SK-N-SH (cell line): ENCODE results near the gene GALNT12. TPM values are rescaled to one million over a fixed set of nuclear protein-coding genes. Genes with fewer than 3 reads are reported as not detected.

ENCODE experiments used
- CTCF ChIA-PET: fragments of 300-600, 350-600 bp; formaldehyde crosslinking; extraction: SDS; loops from one replicate; lab custom pipeline; 2021; lab: Yijun Ruan, JAX
- POLR2A ChIA-PET: fragments of 350-600 bp; sonication (Branson Sonifier 250); formaldehyde crosslinking; extraction: SDS; loops from one replicate; lab custom pipeline; 2020; ENCODE audit warnings: antibody characterized with exemption, inconsistent platforms; lab: Yijun Ruan, JAX
- DNase-seq: peaks from one replicate; pipeline ENCODE4 v3.0.0; 2012
- H2AFZ ChIP-seq: fragments of 200-600 bp; sonication (generic); 2 replicates; pipeline ENCODE4 v1.8.1; 2016; ENCODE audit warnings: antibody characterized with exemption, mild to moderate bottlenecking, low read depth
- H3F3A ChIP-seq: fragments of 200-600 bp; sonication (generic); replicated peaks from 2 replicates; pipeline ENCODE3; 2016; ENCODE audit warnings: antibody characterized with exemption, mild to moderate bottlenecking; ENCODE audit not compliant: insufficient read depth
- H3K27ac ChIP-seq, 2 experiments: fragments of 200-500 bp in 1 of 2; fragments of 200-600 bp in 1 of 2; sonication (Bioruptor generic) in 1 of 2; sonication (generic), shearing (Covaris generic) in 1 of 2; 2 replicates each; pipeline versions ENCODE4 v1.5.1 to v1.6.1; 2014 to 2016; ENCODE audit warnings: low read depth in 2 of 2, inconsistent platforms in 1 of 2, low read length in 1 of 2, mild to moderate bottlenecking in 1 of 2, mixed read lengths in 1 of 2
- H3K27me3 ChIP-seq: fragments of 200-600 bp; sonication (generic), shearing (Covaris generic); 2 replicates; pipeline ENCODE4 v1.6.1; 2016; ENCODE audit warnings: mixed run types; ENCODE audit not compliant: insufficient read depth
- H3K36me3 ChIP-seq, 2 experiments: fragments of 200-500 bp in 1 of 2; fragments of 200-600 bp in 1 of 2; sonication (Bioruptor generic) in 1 of 2; sonication (generic) in 1 of 2; replicated peaks in 1 of 2; 2 replicates each; pipeline versions ENCODE3 to v1.5.1; 2014 to 2016; ENCODE audit warnings: low read length in 1 of 2, mild to moderate bottlenecking in 1 of 2; ENCODE audit not compliant: insufficient read depth in 2 of 2, control insufficient read depth in 1 of 2
- H3K4me1 ChIP-seq, 2 experiments: fragments of 200-500 bp in 1 of 2; fragments of 200-600 bp in 1 of 2; sonication (Bioruptor generic) in 1 of 2; sonication (generic), shearing (Covaris generic) in 1 of 2; 2 replicates each; pipeline versions ENCODE4 v1.5.1 to v1.6.1; 2014 to 2016; ENCODE audit warnings: low read depth in 1 of 2, low read length in 1 of 2, mixed run types in 1 of 2; ENCODE audit not compliant: insufficient read depth in 2 of 2, control insufficient read depth in 1 of 2
- H3K4me2 ChIP-seq: fragments of 200-600 bp; sonication (generic), shearing (Covaris generic); 2 replicates; pipeline ENCODE4 v1.6.1; 2017; ENCODE audit warnings: mixed run types
- H3K4me3 ChIP-seq, 2 experiments: fragments of 200-500 bp in 1 of 2; fragments of 200-600 bp in 1 of 2; sonication (Bioruptor generic) in 1 of 2; sonication (generic), shearing (Covaris generic) in 1 of 2; 2 replicates each; pipeline versions ENCODE4 v1.5.1 to v1.8.1; 2014 to 2016; ENCODE audit warnings: low read depth in 2 of 2, inconsistent platforms in 1 of 2, low read length in 1 of 2, mild to moderate bottlenecking in 1 of 2, mixed read lengths in 1 of 2, moderate library complexity in 1 of 2
- H3K79me2 ChIP-seq: fragments of 200-600 bp; sonication (generic); 2 replicates; pipeline ENCODE4 v1.8.1; 2017; ENCODE audit warnings: mild to moderate bottlenecking; ENCODE audit not compliant: insufficient read depth
- H3K9ac ChIP-seq: fragments of 200-600 bp; sonication (generic); 2 replicates; pipeline ENCODE4 v1.6.1; 2017; ENCODE audit warnings: mixed run types
- H3K9me2 ChIP-seq: fragments of 200-600 bp; sonication (generic); 2 replicates; pipeline ENCODE4 v1.6.1; 2017; ENCODE audit warnings: mixed run types
- H3K9me3 ChIP-seq: fragments of 200-600 bp; sonication (generic); 2 replicates; pipeline ENCODE4 v1.6.1; 2017; ENCODE audit warnings: mixed run types, mild to moderate bottlenecking, moderate library complexity
- H4K20me1 ChIP-seq: fragments of 200-600 bp; sonication (generic); 2 replicates; pipeline ENCODE4 v1.6.1; 2017; ENCODE audit warnings: mild to moderate bottlenecking, mixed run types; ENCODE audit not compliant: insufficient read depth
- CHD2 ChIP-seq: fragments of 150-350 bp; IDR thresholded peaks from 2 replicates; pipeline ENCODE4 v1.6.1; 2018; ENCODE audit warnings: low read length; ENCODE audit not compliant: partially characterized antibody
- ELF1 ChIP-seq: IDR thresholded peaks from 2 replicates; pipeline ENCODE4 v1.4.0; 2012
- FOXM1 ChIP-seq: IDR thresholded peaks from 2 replicates; pipeline ENCODE4 v1.4.0; 2012; ENCODE audit warnings: low read depth, mild to moderate bottlenecking
- JUND ChIP-seq: IDR thresholded peaks from 2 replicates; pipeline ENCODE4 v1.4.0; 2012
- MEF2A ChIP-seq: IDR thresholded peaks from 2 replicates; pipeline ENCODE4 v1.4.0; 2012; ENCODE audit warnings: low read depth, borderline replicate concordance
- MXI1 ChIP-seq: IDR thresholded peaks from 2 replicates; pipeline ENCODE4 v1.6.1; 2012; ENCODE audit warnings: mild to moderate bottlenecking, low read depth, low read length, improper control_type of control experiment
- NFIC ChIP-seq: IDR thresholded peaks from 2 replicates; pipeline ENCODE4 v1.4.0; 2012; ENCODE audit warnings: borderline replicate concordance
- RAD21 ChIP-seq: IDR thresholded peaks from 2 replicates; pipeline ENCODE4 v1.6.1; 2012; ENCODE audit warnings: mild to moderate bottlenecking, low read length
- RCOR1 ChIP-seq: fragments of 150-350 bp; IDR thresholded peaks from 2 replicates; pipeline ENCODE4 v1.6.1; 2017; ENCODE audit warnings: antibody characterized with exemption, low read length
- RXRA ChIP-seq: IDR thresholded peaks from 2 replicates; pipeline ENCODE4 v1.4.0; 2012; ENCODE audit warnings: low read depth, mild to moderate bottlenecking, borderline replicate concordance
- SIN3A ChIP-seq: IDR thresholded peaks from 2 replicates; pipeline ENCODE4 v1.6.1; 2012; ENCODE audit warnings: low read depth, mild to moderate bottlenecking, low read length, moderate library complexity, borderline replicate concordance
- SMC3 ChIP-seq: IDR thresholded peaks from 2 replicates; pipeline ENCODE4 v1.6.1; 2012; ENCODE audit warnings: low read depth, low read length, improper control_type of control experiment
- TAF1 ChIP-seq: IDR thresholded peaks from 2 replicates; pipeline ENCODE4 v1.6.1; 2012; ENCODE audit warnings: low read depth, mild to moderate bottlenecking, low read length, moderate library complexity, borderline replicate concordance
- TEAD4 ChIP-seq: IDR thresholded peaks from 2 replicates; pipeline ENCODE4 v1.4.0; 2012; ENCODE audit warnings: mild to moderate bottlenecking, borderline replicate concordance; ENCODE audit not compliant: insufficient read depth
- USF1 ChIP-seq: IDR thresholded peaks from 2 replicates; pipeline ENCODE4 v1.4.0; 2012; ENCODE audit warnings: low read depth, borderline replicate concordance
- USF2 ChIP-seq: fragments of 150-350 bp; IDR thresholded peaks from 2 replicates; pipeline ENCODE4 v1.6.1; 2017; ENCODE audit warnings: antibody characterized with exemption, low read length, low read depth, borderline replicate concordance
- WGBS: methylation state at CpG from one replicate; pipeline ENCODE4 v1.1.6; 2017; ENCODE audit warnings: low lambda C conversion rate; 5-methylcytosine and 5-hydroxymethylcytosine counted together
- polyA plus RNA-seq, 3 experiments: library from polyadenylated mRNA; depleted of rRNA; stranded (reverse); fragments of >200 nt; gene quantifications; 2 replicates each; pipeline ENCODE4 v1.2.3, GENCODE V29; 2012
- TF ChIP-seq, protein P1 (sequence below): IDR thresholded peaks from 2 replicates; pipeline ENCODE4 v1.4.0; 2012; ENCODE audit warnings: low read depth, borderline replicate concordance

Gene GALNT12
- polyA plus RNA-seq, 1 of the 3 experiments (the other 2 are of a cell fraction): 7.4 TPM

DNA sequence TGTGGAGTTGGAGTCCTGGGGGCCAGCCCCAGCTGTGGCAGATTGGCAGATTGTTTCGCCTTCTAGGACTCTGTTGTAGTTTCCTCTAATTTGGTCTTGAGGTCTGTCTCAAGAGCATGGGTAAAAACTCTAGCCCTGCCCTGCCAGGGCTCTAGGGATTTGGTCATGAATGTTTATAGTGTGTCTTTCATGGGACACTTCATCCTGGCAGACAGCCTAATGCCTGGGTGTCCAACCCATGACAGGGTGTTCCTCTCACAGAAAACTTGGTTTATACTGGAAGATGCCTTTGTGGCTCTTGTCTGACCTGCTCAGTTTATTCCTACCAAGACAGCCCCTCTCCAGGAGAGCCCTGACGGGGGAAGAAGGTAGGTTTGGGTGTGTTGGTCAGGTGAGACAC lies 45.5 kb downstream of the GALNT12 start:
- Histone ChIP-seq H3F3A (peaks cover 3% of the 10 kb centered on the region), H3K9me3 (no peaks in the 10 kb centered on the region), H3K4me2 (no peak overlapping the region), H4K20me1 (no peaks in the 10 kb centered on the region), H3K27me3 (no peaks in the 10 kb centered on the region), H3K4me1 (peaks cover 0 to 4% of the 10 kb centered on the region in 2 experiments; a peak in 1 of 4 replicates), H3K9me2 (no peaks in the 10 kb centered on the region), H3K79me2 (no peaks in the 10 kb centered on the region), H3K27ac (no peak overlapping the region), H2AFZ (no peak overlapping the region), H3K36me3 (no peaks in the 10 kb centered on the region), H3K9ac (no peak overlapping the region), H3K4me3 (no peak overlapping the region)
- no peak for DNase-seq
- CTCF ChIA-PET: interaction anchor here (1.6 kb wide), 1 partner anchor 146 kb away, joined by 7 read pairs; no protein-coding TSS in a partner anchor
- no peak for TF ChIP-seq JUND
- TF ChIP-seq CHD2: no peak
- TF ChIP-seq MXI1: no peak
- TF ChIP-seq RAD21: no peak
- no peak for TF ChIP-seq ELF1
- TF ChIP-seq FOXM1: no peak
- no peak for TF ChIP-seq SMC3
- no peak for TF ChIP-seq USF1
- TF ChIP-seq SIN3A: no peak
- no peak for TF ChIP-seq TAF1
- TF ChIP-seq RXRA: no peak
- TF ChIP-seq, protein P1, sequence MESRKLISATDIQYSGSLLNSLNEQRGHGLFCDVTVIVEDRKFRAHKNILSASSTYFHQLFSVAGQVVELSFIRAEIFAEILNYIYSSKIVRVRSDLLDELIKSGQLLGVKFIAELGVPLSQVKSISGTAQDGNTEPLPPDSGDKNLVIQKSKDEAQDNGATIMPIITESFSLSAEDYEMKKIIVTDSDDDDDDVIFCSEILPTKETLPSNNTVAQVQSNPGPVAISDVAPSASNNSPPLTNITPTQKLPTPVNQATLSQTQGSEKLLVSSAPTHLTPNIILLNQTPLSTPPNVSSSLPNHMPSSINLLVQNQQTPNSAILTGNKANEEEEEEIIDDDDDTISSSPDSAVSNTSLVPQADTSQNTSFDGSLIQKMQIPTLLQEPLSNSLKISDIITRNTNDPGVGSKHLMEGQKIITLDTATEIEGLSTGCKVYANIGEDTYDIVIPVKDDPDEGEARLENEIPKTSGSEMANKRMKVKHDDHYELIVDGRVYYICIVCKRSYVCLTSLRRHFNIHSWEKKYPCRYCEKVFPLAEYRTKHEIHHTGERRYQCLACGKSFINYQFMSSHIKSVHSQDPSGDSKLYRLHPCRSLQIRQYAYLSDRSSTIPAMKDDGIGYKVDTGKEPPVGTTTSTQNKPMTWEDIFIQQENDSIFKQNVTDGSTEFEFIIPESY: no peak
- TF ChIP-seq MEF2A: no peak
- TF ChIP-seq NFIC: no peak
- no peak for TF ChIP-seq RCOR1
- no peak for TF ChIP-seq TEAD4
- TF ChIP-seq USF2: no peak
- POLR2A ChIA-PET: no interaction called here
- WGBS: 100% methylated on average over 1 of the region's 2 CpGs
